T-helper 2 cell treated with Interferon-gamma antibody and Interleukin-4, amounts not matched to agents 5 μg/mL and 100 μg/mL, for 36 hours (primary cell): Measurements from ENCODE around the gene JARID2.
"Not testable (repeated sequence)": the region's sequence is repeated elsewhere in the genome, so short reads cannot be mapped to it uniquely, and the experiment has no call there.

ENCODE experiments used
- DNase-seq: peaks from one replicate; pipeline ENCODE4 v3.0.0; 2021; ENCODE audit warnings: low spot score
- H3K27ac Mint-ChIP-seq: one replicate; pipeline ENCODE4 v1.8.0; 2021; ENCODE audit warnings: mild to moderate bottlenecking, mixed read lengths
- H3K27me3 Mint-ChIP-seq: one replicate; pipeline ENCODE4 v1.8.0; 2021; ENCODE audit warnings: low read depth, mixed read lengths
- H3K36me3 Mint-ChIP-seq: one replicate; pipeline ENCODE4 v1.8.0; 2021; ENCODE audit warnings: low read depth, mixed read lengths
- H3K4me1 Mint-ChIP-seq: one replicate; pipeline ENCODE4 v1.8.0; 2021; ENCODE audit warnings: low read depth, mixed read lengths
- H3K4me3 Mint-ChIP-seq: one replicate; pipeline ENCODE4 v1.8.0; 2022; ENCODE audit warnings: mild to moderate bottlenecking, moderate library complexity, mixed read lengths
- H3K9me3 Mint-ChIP-seq: one replicate; pipeline ENCODE4 v1.8.0; 2021; ENCODE audit warnings: mixed read lengths

JARID2 gene

GRCh38 chr6:15528870-15529269 is 283.0 kb downstream of the JARID2 start:
- Mint-ChIP-seq H3K27me3 (no peaks in the 10 kb centered on the region), H3K4me3 (no peak overlapping the region), H3K9me3 (no peaks in the 10 kb centered on the region), H3K27ac (no peak overlapping the region), H3K4me1 (no peaks in the 10 kb centered on the region), H3K36me3 (peaks cover 43% of the 10 kb centered on the region)
- DNase-seq = no peak

- Mint-ChIP-seq H3K9me3 (no peaks in the 10 kb centered on the region), H3K36me3 (peaks cover 32% of the 10 kb centered on the region), H3K4me1 (no peaks in the 10 kb centered on the region), H3K27ac (no peak overlapping the region), H3K4me3 (no peak overlapping the region), H3K27me3 (no peaks in the 10 kb centered on the region)
- no peak for DNase-seq
Measured at GRCh38 chr6:15530411-15530810, 284.5 kb downstream of the JARID2 start.

GRCh38 chr6:15531973-15532372 is 286.1 kb downstream of the JARID2 start:
- no peaks in the 10 kb centered on the region for H3K27me3 Mint-ChIP-seq
- H3K9me3 Mint-ChIP-seq = no peaks in the 10 kb centered on the region
- no peak overlapping the region for H3K4me3 Mint-ChIP-seq
- no peak overlapping the region for H3K27ac Mint-ChIP-seq
- H3K4me1 Mint-ChIP-seq = no peaks in the 10 kb centered on the region
- no peak for DNase-seq
- peaks cover 22% of the 10 kb centered on the region for H3K36me3 Mint-ChIP-seq

- no peaks in the 10 kb centered on the region for H3K4me1 Mint-ChIP-seq
Measured at GRCh38 chr6:15533379-15534026, 287.6 kb downstream of the JARID2 start.

GRCh38 chr6:15534974-15535373 is 289.1 kb downstream of the JARID2 start:
- DNase-seq = peak; percentile 2
- Mint-ChIP-seq H3K27me3 (no peaks in the 10 kb centered on the region), H3K36me3 (peaks cover 12% of the 10 kb centered on the region), H3K9me3 (no peaks in the 10 kb centered on the region), H3K27ac (no peak overlapping the region), H3K4me1 (no peaks in the 10 kb centered on the region), H3K4me3 (no peak overlapping the region)

More at GRCh38 chr6:15533379-15534026, 287.6 kb downstream of the JARID2 start:
- Mint-ChIP-seq H3K27me3 (no peaks in the 10 kb centered on the region), H3K36me3 (peaks cover 16% of the 10 kb centered on the region), H3K27ac (no peak overlapping the region), H3K9me3 (no peaks in the 10 kb centered on the region), H3K4me3 (no peak overlapping the region)
- peak; percentile 3 for DNase-seq

- no peak for DNase-seq
- Mint-ChIP-seq H3K9me3 (no peaks in the 10 kb centered on the region), H3K4me3 (no peak overlapping the region), H3K36me3 (peaks cover 11% of the 10 kb centered on the region), H3K27me3 (no peaks in the 10 kb centered on the region), H3K4me1 (no peaks in the 10 kb centered on the region), H3K27ac (no peak overlapping the region)
Measured at GRCh38 chr6:15535495-15536197, 289.8 kb downstream of the JARID2 start.

- Mint-ChIP-seq H3K4me1 (no peaks in the 10 kb centered on the region), H3K9me3 (no peaks in the 10 kb centered on the region), H3K27me3 (no peaks in the 10 kb centered on the region), H3K36me3 (peaks cover 7% of the 10 kb centered on the region), H3K4me3 (no peak overlapping the region), H3K27ac (no peak overlapping the region)
- no peak for DNase-seq
Measured at GRCh38 chr6:15536198-15536955, 290.5 kb downstream of the JARID2 start.

GRCh38 chr6:15538106-15538505 is 292.2 kb downstream of the JARID2 start:
- Mint-ChIP-seq H3K9me3 (no peaks in the 10 kb centered on the region), H3K27me3 (no peaks in the 10 kb centered on the region), H3K27ac (no peak overlapping the region), H3K4me1 (no peaks in the 10 kb centered on the region), H3K36me3 (peaks cover 4% of the 10 kb centered on the region), H3K4me3 (no peak overlapping the region)
- no peak for DNase-seq

GRCh38 chr6:15538766-15539495 is 293.1 kb downstream of the JARID2 start:
- DNase-seq = no peak
- Mint-ChIP-seq H3K27ac (no peak overlapping the region), H3K36me3 (peaks cover 1% of the 10 kb centered on the region), H3K27me3 (no peaks in the 10 kb centered on the region), H3K9me3 (peaks cover 3% of the 10 kb centered on the region), H3K4me3 (no peak overlapping the region), H3K4me1 (no peaks in the 10 kb centered on the region)

- H3K36me3 Mint-ChIP-seq = peaks cover 1% of the 10 kb centered on the region
- DNase-seq = no peak
- H3K9me3 Mint-ChIP-seq = peaks cover 3% of the 10 kb centered on the region
- H3K27ac Mint-ChIP-seq = no peak overlapping the region
- H3K27me3 Mint-ChIP-seq = no peaks in the 10 kb centered on the region
- H3K4me1 Mint-ChIP-seq = no peaks in the 10 kb centered on the region
- no peak overlapping the region for H3K4me3 Mint-ChIP-seq
Measured at GRCh38 chr6:15539722-15540270, 293.9 kb downstream of the JARID2 start.

GRCh38 chr6:15543332-15543917 is 297.6 kb downstream of the JARID2 start:
- not testable (repeated sequence) for H3K36me3 Mint-ChIP-seq, DNase-seq, H3K27me3 Mint-ChIP-seq, H3K9me3 Mint-ChIP-seq, H3K4me3 Mint-ChIP-seq, H3K27ac Mint-ChIP-seq, H3K4me1 Mint-ChIP-seq

- Mint-ChIP-seq H3K9me3 (peaks cover 3% of the 10 kb centered on the region), H3K27me3 (no peaks in the 10 kb centered on the region), H3K4me3 (no peak overlapping the region), H3K36me3 (no peaks in the 10 kb centered on the region), H3K4me1 (no peaks in the 10 kb centered on the region), H3K27ac (no peak overlapping the region)
- DNase-seq = no peak
Measured at GRCh38 chr6:15544321-15544900, 298.5 kb downstream of the JARID2 start.

- no peaks in the 10 kb centered on the region for H3K27me3 Mint-ChIP-seq
- no peaks in the 10 kb centered on the region for H3K36me3 Mint-ChIP-seq
- no peak for DNase-seq
- peaks cover 3% of the 10 kb centered on the region for H3K9me3 Mint-ChIP-seq
- H3K4me1 Mint-ChIP-seq = peaks cover 2% of the 10 kb centered on the region
- H3K27ac Mint-ChIP-seq = no peak overlapping the region
- no peak overlapping the region for H3K4me3 Mint-ChIP-seq
Measured at GRCh38 chr6:15546591-15546990, 300.7 kb downstream of the JARID2 start.
